GM12878 (cell line): ENCODE results near the gene SMARCE1. TPM values are rescaled to one million over a fixed set of nuclear protein-coding genes. Genes with fewer than 3 reads are reported as not detected.

ENCODE experiments used
- BMI1 ChIP-seq: fragments of 450-650 bp; IDR thresholded peaks from 2 replicates; pipeline ENCODE4 v1.6.1; 2016; ENCODE audit warnings: mild to moderate bottlenecking, moderate library complexity, borderline replicate concordance
- BRCA1 ChIP-seq: IDR thresholded peaks from 2 replicates; pipeline ENCODE4 v1.6.1; 2011; ENCODE audit warnings: low read depth, low read length, improper control_type of control experiment
- DPF2 ChIP-seq: fragments of 450-650 bp; IDR thresholded peaks from 2 replicates; pipeline ENCODE4 v1.6.1; 2017; ENCODE audit warnings: mild to moderate bottlenecking
- EED ChIP-seq: sonication (generic); IDR thresholded peaks from 2 replicates; pipeline ENCODE4 v1.6.1; 2016; ENCODE audit warnings: antibody characterized with exemption, low read depth
- GATAD2B ChIP-seq: fragments of 450-650 bp; conservative IDR thresholded peaks from 2 replicates; pipeline ENCODE4 v1.6.1; 2017; ENCODE audit warnings: low read depth, mild to moderate bottlenecking, moderate library complexity
- NFXL1 ChIP-seq: fragments of 450-650 bp; IDR thresholded peaks from 2 replicates; pipeline ENCODE4 v1.6.1; 2017; ENCODE audit warnings: antibody characterized with exemption, mild to moderate bottlenecking, borderline replicate concordance
- NR2C1 ChIP-seq: fragments of 450-650 bp; IDR thresholded peaks from 2 replicates; pipeline ENCODE4 v1.6.1; 2017; ENCODE audit warnings: antibody characterized with exemption, mild to moderate bottlenecking, moderate library complexity
- POU2F2 ChIP-seq: IDR thresholded peaks from 3 replicates; pipeline ENCODE4 v1.6.1; 2011; ENCODE audit warnings: low read depth, mild to moderate bottlenecking, low read length, borderline replicate concordance
- RAD21 ChIP-seq: IDR thresholded peaks from 2 replicates; pipeline ENCODE4 v1.6.1; 2011; ENCODE audit warnings: mild to moderate bottlenecking, low read depth, low read length, moderate library complexity; ENCODE audit not compliant: insufficient read depth
- RELA ChIP-seq: fragments of 450-650 bp; IDR thresholded peaks from 2 replicates; pipeline ENCODE4 v1.8.0; 2014; ENCODE audit warnings: borderline replicate concordance; ENCODE audit not compliant: partially characterized antibody
- RFX5 ChIP-seq: IDR thresholded peaks from 2 replicates; pipeline ENCODE4 v1.6.1; 2011; ENCODE audit warnings: low read depth, low read length, improper control_type of control experiment
- SRF ChIP-seq, 2 experiments: IDR thresholded peaks; 2 replicates each; pipeline ENCODE4 v1.6.1; 2011; ENCODE audit warnings: low read depth in 2 of 2, low read length in 2 of 2, mild to moderate bottlenecking in 1 of 2, moderate library complexity in 1 of 2
- ZBED1 ChIP-seq: IDR thresholded peaks from 2 replicates; pipeline ENCODE4 v1.6.1; 2016; ENCODE audit warnings: borderline replicate concordance
- polyA plus RNA-seq, 11 experiments: library from polyadenylated mRNA; depleted of rRNA in 4 of 11; unstranded in 6 of 11; stranded (reverse) in 5 of 11; fragments of >200 nt; fragmentation: Nextera tagmentation in 4 of 11; fragmentation: Illumina TruSeq in 1 of 11; extraction: Ambion mirVana in 4 of 11; extraction: Trizol in 1 of 11; gene quantifications; 1 replicate in 1 of 11; 2 replicates in 10 of 11; pipeline versions ENCODE4 v1.2.1 to v1.2.3, GENCODE V29; 2011 to 2016; ENCODE audit warnings: inconsistent platforms in 2 of 11, missing spikeins in 2 of 11, low read depth in 1 of 11
- total RNA-seq, 4 experiments: library from RNA; depleted of rRNA in 3 of 4; stranded (reverse); fragments of >200 nt in 3 of 4; fragmentation: Illumina TruSeq in 1 of 4; extraction: Trizol in 1 of 4; gene quantifications; 2 replicates each; pipeline versions ENCODE4 v1.2.1 to v1.2.3, GENCODE V29; 2013 to 2021
- TF ChIP-seq, protein P1 (sequence below): fragments of 450-650 bp; IDR thresholded peaks from 2 replicates; pipeline ENCODE4 v1.6.1; 2017; ENCODE audit warnings: mild to moderate bottlenecking, moderate library complexity
- TF ChIP-seq, protein P2 (sequence below): fragments of 450-650 bp; IDR thresholded peaks from 2 replicates; pipeline ENCODE4 v1.6.1; 2017; ENCODE audit warnings: borderline replicate concordance
- TF ChIP-seq, protein P3 (sequence below): IDR thresholded peaks from 2 replicates; pipeline ENCODE4 v1.6.1; 2012; ENCODE audit warnings: low read length, inconsistent platforms
- TF ChIP-seq, protein P4 (sequence below): fragments of 450-650 bp; formaldehyde crosslinking; IDR thresholded peaks from 2 replicates; pipeline ENCODE4 v1.4.0; 2022; ENCODE audit warnings: mild to moderate bottlenecking, moderate library complexity
- TF ChIP-seq, protein P5 (sequence below): fragments of 450-650 bp; IDR thresholded peaks from 2 replicates; pipeline ENCODE4 v1.6.1; 2017; ENCODE audit warnings: mild to moderate bottlenecking, low read depth, inconsistent platforms; ENCODE audit not compliant: poor library complexity, severe bottlenecking

SMARCE1 gene
- total and polyA plus RNA-seq, 10 of the 15 experiments (the other 5 are each of a cell fraction or from before 2014, with no cell fraction given), result 87.9 to 191 (median 132) TPM

DNA sequence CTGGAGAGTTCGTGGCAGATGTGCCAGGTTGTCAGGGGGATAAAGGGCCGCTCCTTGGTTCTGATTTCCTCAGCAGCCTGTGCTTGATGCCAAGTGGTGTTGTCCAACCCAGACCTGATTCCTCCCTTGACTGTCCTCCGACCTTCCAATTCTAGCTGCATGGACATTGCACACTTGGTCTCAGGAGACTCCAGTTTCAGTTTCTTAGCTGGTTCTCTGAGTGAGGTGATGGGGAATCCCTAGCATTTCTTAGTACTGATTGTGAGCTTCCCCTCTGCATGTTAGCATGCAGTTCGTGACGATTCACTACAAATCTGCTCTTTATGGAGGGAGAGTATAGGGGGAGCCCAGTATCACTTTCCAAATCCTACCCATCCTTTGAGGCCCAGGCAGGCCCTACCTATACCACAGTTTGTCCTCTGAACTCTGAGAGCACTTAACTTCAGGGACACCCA, 70.0 kb downstream of the SMARCE1 start (continued):
- TF ChIP-seq, protein P1, sequence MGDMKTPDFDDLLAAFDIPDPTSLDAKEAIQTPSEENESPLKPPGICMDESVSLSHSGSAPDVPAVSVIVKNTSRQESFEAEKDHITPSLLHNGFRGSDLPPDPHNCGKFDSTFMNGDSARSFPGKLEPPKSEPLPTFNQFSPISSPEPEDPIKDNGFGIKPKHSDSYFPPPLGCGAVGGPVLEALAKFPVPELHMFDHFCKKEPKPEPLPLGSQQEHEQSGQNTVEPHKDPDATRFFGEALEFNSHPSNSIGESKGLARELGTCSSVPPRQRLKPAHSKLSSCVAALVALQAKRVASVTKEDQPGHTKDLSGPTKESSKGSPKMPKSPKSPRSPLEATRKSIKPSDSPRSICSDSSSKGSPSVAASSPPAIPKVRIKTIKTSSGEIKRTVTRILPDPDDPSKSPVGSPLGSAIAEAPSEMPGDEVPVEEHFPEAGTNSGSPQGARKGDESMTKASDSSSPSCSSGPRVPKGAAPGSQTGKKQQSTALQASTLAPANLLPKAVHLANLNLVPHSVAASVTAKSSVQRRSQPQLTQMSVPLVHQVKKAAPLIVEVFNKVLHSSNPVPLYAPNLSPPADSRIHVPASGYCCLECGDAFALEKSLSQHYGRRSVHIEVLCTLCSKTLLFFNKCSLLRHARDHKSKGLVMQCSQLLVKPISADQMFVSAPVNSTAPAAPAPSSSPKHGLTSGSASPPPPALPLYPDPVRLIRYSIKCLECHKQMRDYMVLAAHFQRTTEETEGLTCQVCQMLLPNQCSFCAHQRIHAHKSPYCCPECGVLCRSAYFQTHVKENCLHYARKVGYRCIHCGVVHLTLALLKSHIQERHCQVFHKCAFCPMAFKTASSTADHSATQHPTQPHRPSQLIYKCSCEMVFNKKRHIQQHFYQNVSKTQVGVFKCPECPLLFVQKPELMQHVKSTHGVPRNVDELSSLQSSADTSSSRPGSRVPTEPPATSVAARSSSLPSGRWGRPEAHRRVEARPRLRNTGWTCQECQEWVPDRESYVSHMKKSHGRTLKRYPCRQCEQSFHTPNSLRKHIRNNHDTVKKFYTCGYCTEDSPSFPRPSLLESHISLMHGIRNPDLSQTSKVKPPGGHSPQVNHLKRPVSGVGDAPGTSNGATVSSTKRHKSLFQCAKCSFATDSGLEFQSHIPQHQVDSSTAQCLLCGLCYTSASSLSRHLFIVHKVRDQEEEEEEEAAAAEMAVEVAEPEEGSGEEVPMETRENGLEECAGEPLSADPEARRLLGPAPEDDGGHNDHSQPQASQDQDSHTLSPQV, result no peak
- peak; percentile 51; the same call in 1 of the 2 replicates for TF ChIP-seq DPF2
- TF ChIP-seq RAD21, result peak; percentile 26; the same call in 1 of the 2 replicates
- TF ChIP-seq, protein P2, sequence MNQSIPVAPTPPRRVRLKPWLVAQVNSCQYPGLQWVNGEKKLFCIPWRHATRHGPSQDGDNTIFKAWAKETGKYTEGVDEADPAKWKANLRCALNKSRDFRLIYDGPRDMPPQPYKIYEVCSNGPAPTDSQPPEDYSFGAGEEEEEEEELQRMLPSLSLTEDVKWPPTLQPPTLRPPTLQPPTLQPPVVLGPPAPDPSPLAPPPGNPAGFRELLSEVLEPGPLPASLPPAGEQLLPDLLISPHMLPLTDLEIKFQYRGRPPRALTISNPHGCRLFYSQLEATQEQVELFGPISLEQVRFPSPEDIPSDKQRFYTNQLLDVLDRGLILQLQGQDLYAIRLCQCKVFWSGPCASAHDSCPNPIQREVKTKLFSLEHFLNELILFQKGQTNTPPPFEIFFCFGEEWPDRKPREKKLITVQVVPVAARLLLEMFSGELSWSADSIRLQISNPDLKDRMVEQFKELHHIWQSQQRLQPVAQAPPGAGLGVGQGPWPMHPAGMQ, result no peak
- 0 out of 2 replicates have a peak, but pooled peaks have one; percentile 44 for TF ChIP-seq GATAD2B
- no peak for TF ChIP-seq BMI1
- peak; percentile 71 for TF ChIP-seq NR2C1
- no peak for TF ChIP-seq SRF (IDR thresholded peaks at IDR 0.05; ENCODE audit: low read depth in 2 of 2, low read length in 2 of 2)
- no peak for TF ChIP-seq RFX5
- TF ChIP-seq, protein P3, sequence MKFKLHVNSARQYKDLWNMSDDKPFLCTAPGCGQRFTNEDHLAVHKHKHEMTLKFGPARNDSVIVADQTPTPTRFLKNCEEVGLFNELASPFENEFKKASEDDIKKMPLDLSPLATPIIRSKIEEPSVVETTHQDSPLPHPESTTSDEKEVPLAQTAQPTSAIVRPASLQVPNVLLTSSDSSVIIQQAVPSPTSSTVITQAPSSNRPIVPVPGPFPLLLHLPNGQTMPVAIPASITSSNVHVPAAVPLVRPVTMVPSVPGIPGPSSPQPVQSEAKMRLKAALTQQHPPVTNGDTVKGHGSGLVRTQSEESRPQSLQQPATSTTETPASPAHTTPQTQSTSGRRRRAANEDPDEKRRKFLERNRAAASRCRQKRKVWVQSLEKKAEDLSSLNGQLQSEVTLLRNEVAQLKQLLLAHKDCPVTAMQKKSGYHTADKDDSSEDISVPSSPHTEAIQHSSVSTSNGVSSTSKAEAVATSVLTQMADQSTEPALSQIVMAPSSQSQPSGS, result peak; percentile 86
- TF ChIP-seq NFXL1, result no peak
- TF ChIP-seq, protein P4, sequence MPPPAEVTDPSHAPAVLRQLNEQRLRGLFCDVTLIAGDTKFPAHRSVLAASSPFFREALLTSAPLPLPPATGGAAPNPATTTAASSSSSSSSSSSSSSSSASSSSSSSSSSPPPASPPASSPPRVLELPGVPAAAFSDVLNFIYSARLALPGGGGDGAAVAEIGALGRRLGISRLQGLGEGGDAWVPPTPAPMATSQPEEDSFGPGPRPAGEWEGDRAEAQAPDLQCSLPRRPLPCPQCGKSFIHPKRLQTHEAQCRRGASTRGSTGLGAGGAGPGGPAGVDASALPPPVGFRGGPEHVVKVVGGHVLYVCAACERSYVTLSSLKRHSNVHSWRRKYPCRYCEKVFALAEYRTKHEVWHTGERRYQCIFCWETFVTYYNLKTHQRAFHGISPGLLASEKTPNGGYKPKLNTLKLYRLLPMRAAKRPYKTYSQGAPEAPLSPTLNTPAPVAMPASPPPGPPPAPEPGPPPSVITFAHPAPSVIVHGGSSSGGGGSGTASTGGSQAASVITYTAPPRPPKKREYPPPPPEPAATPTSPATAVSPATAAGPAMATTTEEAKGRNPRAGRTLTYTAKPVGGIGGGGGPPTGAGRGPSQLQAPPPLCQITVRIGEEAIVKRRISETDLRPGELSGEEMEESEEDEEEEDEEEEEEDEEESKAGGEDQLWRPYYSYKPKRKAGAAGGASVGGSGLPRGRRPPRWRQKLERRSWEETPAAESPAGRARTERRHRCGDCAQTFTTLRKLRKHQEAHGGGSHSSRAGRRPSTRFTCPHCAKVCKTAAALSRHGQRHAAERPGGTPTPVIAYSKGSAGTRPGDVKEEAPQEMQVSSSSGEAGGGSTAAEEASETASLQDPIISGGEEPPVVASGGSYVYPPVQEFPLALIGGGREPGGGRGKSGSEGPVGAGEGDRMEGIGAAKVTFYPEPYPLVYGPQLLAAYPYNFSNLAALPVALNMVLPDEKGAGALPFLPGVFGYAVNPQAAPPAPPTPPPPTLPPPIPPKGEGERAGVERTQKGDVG (CRISPR knock-in tag), result no peak
- TF ChIP-seq EED, result peak; percentile 97
- TF ChIP-seq, protein P5, sequence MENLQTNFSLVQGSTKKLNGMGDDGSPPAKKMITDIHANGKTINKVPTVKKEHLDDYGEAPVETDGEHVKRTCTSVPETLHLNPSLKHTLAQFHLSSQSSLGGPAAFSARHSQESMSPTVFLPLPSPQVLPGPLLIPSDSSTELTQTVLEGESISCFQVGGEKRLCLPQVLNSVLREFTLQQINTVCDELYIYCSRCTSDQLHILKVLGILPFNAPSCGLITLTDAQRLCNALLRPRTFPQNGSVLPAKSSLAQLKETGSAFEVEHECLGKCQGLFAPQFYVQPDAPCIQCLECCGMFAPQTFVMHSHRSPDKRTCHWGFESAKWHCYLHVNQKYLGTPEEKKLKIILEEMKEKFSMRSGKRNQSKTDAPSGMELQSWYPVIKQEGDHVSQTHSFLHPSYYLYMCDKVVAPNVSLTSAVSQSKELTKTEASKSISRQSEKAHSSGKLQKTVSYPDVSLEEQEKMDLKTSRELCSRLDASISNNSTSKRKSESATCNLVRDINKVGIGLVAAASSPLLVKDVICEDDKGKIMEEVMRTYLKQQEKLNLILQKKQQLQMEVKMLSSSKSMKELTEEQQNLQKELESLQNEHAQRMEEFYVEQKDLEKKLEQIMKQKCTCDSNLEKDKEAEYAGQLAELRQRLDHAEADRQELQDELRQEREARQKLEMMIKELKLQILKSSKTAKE, result peak; percentile 85
- TF ChIP-seq RELA, result peak; percentile 83
- TF ChIP-seq POU2F2, result peak; percentile 87; the same call in 1 of the 3 replicates
- peak; percentile 87; the same call in 1 of the 2 replicates for TF ChIP-seq ZBED1
- TF ChIP-seq BRCA1, result no peak
